ENCODE measurements around the gene PIGP.
"Not testable (repeated sequence)": the region's sequence is repeated elsewhere in the genome, so short reads cannot be mapped to it uniquely, and the experiment has no call there.

Gene PIGP

DNA sequence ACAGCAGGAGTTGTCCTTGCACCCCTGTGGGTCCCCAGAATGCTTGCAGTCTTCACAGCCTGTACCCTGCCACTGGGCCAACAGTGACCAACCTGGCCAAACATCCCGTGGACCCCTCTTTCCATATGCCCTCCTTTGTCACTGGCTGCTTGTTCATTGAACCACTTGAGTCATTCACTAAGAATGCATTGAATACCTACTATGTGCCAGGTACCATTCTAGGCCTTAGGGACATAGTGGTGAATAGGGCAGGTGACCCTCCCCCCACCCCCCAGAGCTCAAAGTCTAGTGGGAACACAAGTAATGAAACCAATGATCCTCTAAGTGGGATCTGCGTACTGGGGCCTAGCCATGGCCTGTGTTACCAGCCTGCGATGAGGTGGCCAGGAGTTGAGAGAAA, 28.2 kb downstream of the PIGP start:
- DNase-seq (ENCODE audit: low read depth), result no peak

DNA sequence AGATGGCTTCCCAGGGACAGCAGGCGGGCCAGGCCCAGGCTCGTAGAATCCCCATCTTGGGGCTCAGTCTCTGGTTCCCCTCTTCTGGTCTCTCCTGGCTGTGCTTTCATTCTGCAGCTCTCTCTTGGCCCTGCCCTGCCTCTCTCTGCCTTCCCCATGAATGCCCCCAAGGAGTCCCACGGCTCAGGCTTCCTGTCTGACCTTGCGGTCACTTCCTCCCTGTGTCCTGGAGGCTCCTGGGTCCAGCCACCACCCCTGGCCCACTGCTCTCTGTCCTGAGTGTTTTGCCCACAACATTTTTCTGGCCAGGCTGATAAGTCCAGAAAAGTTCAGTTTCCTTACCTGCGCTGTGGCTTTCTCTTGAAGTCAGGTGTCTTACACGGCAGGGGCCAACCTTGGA, 29.1 kb downstream of the PIGP start:
- no peak for DNase-seq (ENCODE audit: low read depth)

GRCh38 chr21:37041706-37042271, 31.1 kb downstream of the PIGP start:
- DNase-seq (ENCODE audit: low read depth), result no peak

DNA sequence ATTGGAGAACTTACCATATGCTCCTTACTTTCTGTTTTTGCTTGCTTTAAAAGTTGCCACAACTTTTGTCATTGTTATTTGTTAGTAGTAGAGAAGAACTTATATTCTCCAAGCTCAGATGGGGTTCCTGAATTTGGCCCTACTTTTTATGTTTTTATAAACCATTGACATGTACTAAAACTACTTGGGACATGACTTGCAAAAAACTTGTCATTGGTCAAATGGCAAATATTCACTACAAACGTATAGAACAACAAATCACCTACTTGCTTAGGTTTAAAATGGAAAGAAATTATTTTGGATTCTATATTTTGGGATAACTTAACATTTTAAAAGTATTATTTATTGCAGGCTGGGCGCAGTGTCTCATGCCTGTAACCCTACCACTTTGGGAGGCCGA, 32.7 kb downstream of the PIGP start:
- no peak for DNase-seq (ENCODE audit: low read depth)

- DNase-seq (ENCODE audit: low read depth), result no peak
Measured at GRCh38 chr21:37039411-37040075, 33.3 kb downstream of the PIGP start.

DNA sequence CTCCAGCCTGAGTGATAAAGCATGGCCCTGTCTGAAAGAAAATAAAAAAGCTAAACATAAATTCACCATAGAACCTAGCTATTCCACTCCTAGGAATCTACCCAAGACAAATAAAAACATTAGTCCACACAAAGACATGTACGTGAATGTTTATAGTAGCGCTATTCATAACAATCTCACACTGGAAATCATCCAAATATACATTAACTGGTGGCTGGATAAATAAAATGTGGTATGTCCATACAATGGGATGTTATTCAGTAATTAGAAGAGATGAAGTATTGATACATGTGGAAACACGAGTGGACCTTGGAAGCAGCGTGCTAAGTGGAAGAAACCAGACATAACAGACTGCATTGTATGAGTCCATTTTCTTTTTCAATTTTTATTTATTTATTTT, 36.7 kb downstream of the PIGP start:
- no peak for DNase-seq (ENCODE audit: low read depth)

DNA sequence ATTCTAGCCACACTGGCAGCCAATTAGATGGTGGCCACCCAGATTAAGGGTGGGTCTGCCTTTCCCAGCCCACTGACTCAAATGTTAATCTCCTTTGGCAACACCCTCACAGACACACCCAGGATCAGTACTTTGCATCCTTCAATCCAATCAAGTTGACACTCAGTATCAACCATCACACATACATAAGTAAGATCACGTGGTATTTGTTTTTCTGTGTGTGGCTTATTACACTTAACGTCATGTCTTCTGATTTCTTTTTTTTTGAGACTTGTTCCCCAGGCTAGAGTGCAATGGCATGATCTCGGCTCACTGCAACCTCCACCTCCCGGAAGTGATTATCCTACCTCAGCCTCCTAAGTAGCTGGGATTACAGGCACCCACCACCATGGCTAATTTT, 38.5 kb downstream of the PIGP start:
- DNase-seq (ENCODE audit: low read depth), result not testable (repeated sequence)

GRCh38 chr21:37032877-37033471, 39.9 kb downstream of the PIGP start:
- no peak for DNase-seq (ENCODE audit: low read depth)

- DNase-seq (ENCODE audit: low read depth), result no peak
Measured at GRCh38 chr21:37032293-37032692, 40.6 kb downstream of the PIGP start.

DNA sequence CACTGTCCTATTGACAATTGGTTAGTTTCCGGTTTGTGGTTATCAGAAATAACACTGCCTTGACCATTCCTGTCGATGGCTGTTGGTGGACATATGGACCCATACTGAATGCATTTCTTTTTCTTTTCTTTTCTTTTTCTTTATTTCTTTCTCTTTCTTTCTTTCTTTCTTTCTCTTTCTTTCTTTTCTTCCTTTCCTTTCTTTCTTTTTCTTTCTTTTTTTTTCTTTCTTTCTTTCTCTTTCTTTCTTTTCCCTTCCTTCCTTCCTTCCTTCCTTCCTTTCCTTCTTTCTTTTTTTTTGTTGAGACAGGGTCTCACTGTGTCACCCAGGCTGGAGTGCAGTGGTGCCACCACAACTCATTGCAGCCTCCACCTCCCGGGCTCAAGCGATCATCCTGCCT, 42.0 kb downstream of the PIGP start:
- DNase-seq (ENCODE audit: low read depth), result no peak

DNA sequence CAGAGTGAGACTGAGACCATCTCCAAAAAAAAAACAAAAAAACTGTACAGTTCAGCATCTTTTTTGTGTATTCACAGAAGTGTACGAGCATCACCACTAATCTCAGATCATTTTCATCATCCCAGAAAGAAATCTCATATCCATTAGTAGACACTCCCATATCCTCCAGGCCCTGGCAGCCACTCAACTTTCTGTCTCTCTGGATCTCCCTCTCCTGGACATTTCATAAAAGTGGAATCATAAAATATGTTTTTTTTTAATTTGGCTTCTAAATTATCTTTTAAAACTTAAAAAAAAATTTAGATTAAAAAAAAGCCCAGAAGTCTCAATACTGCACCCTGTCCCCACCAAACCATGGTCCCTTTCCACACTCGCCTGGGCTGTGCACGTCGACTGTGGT, 44.3 kb downstream of the PIGP start:
- no peak for DNase-seq (ENCODE audit: low read depth)

DNA sequence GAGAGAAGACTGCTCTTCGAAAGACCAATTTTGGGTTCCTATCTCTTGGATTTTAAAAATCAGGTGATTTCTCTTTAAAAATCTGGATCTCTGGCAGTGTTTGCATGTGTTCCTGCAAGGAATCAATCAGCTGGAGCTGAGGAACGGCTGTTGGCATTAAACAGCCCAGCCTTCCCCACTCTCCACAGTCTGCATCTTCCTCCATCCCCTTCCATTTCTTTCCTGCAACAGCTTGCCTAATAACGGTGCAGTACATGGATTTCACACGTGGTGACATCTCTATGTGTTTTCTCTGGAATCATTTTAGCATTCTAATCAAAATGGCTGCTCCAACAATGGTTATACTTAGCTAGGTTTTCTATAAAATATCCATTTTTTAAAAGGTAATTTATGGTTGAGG, 46.4 kb downstream of the PIGP start:
- no peak for DNase-seq (ENCODE audit: low read depth)

GRCh38 chr21:37017951-37018679, 54.8 kb downstream of the PIGP start:
- DNase-seq (ENCODE audit: low read depth), result no peak
